HepG2 (cell line): ENCODE data around the gene POLDIP3. TPM values are rescaled to one million over a fixed set of nuclear protein-coding genes. Genes with fewer than 3 reads are reported as not detected.

Source experiments
- ATAC-seq: fragments of 200-7000 bp; cut with Tn5 transposase; 3 replicates; pipeline ENCODE4 v1.9.1; 2020; ENCODE audit warnings: mild to moderate bottlenecking, moderate library complexity
- BruUV-seq: library from RNA; stranded (reverse); fragments of 400-500 nt; replicated peaks from 2 replicates; lab custom pipeline; 2021; lab: Mats Ljungman, UMichigan
- CTCF ChIA-PET: fragments of 300-600 bp; formaldehyde crosslinking; extraction: SDS; loops from one replicate; lab custom pipeline; 2021; ENCODE audit warnings: low total read pairs, inconsistent platforms, low intra/inter-chr PET ratio; lab: Yijun Ruan, JAX
- POLR2A ChIA-PET: fragments of 350-600 bp; sonication (Branson Sonifier 250); formaldehyde crosslinking; loops from one replicate; lab custom pipeline; 2020; ENCODE audit warnings: antibody characterized with exemption, inconsistent platforms; lab: Yijun Ruan, JAX
- DNase-seq: peaks from one replicate; pipeline ENCODE4 v3.0.0-alpha.2; 2015; ENCODE audit warnings: low spot score
- FAIRE-seq: peaks from 3 replicates; lab custom pipeline; 2011; peaks lifted over from hg19 to GRCh38; lab: Jason Lieb, UNC
- H2AFZ ChIP-seq: one replicate; pipeline ENCODE4 v1.6.1; 2011; ENCODE audit warnings: low read length, inconsistent platforms
- H3K27ac ChIP-seq: fragments of 300-600 bp; 3 replicates; pipeline ENCODE4 v1.8.0; 2011; ENCODE audit warnings: mixed run types, mild to moderate bottlenecking, mixed read lengths, low read length, inconsistent platforms; ENCODE audit not compliant: insufficient read depth; ENCODE audit errors: extremely low read length
- H3K27me3 ChIP-seq, 2 experiments: fragments of 200-600 bp in 1 of 2; 2 replicates in 1 of 2; 3 replicates in 1 of 2; pipeline versions ENCODE4 v1.6.0 to v1.8.0; 2011; ENCODE audit warnings: low read length in 2 of 2, mild to moderate bottlenecking in 2 of 2, moderate library complexity in 2 of 2, inconsistent platforms in 1 of 2; ENCODE audit not compliant: insufficient read depth in 2 of 2, control insufficient read depth in 1 of 2
- H3K36me3 ChIP-seq, 2 experiments: fragments of 200-600 bp in 1 of 2; replicated peaks in 1 of 2; 2 replicates in 1 of 2; 3 replicates in 1 of 2; pipeline versions ENCODE4 v1.5.1 to v1.8.0; 2011; ENCODE audit warnings: low read length in 2 of 2, inconsistent platforms in 1 of 2; ENCODE audit not compliant: insufficient read depth in 2 of 2, control insufficient read depth in 1 of 2
- H3K4me1 ChIP-seq: 2 replicates; pipeline ENCODE4 v1.5.1; 2012; ENCODE audit warnings: low read length, inconsistent platforms; ENCODE audit not compliant: insufficient read depth
- H3K4me2 ChIP-seq: 2 replicates; pipeline ENCODE4 v1.6.0; 2011; ENCODE audit warnings: low read depth, low read length, inconsistent platforms
- H3K4me3 ChIP-seq, 3 experiments: fragments of 200-600 bp in 1 of 3; sonication (generic), shearing (Covaris generic) in 1 of 3; replicated peaks in 1 of 3; 2 replicates each; pipeline ENCODE4 v1.5.1; 2011 to 2016; ENCODE audit warnings: low read length in 3 of 3, inconsistent platforms in 2 of 3, low read depth in 2 of 3, mild to moderate bottlenecking in 2 of 3, control low read depth in 1 of 3, mixed read lengths in 1 of 3; ENCODE audit not compliant: insufficient read depth in 1 of 3
- H3K79me2 ChIP-seq: one replicate; pipeline ENCODE4 v1.6.1; 2011; ENCODE audit warnings: low read length, inconsistent platforms; ENCODE audit not compliant: insufficient read depth
- H3K9ac ChIP-seq: 2 replicates; pipeline ENCODE4 v1.6.0; 2011; ENCODE audit warnings: mild to moderate bottlenecking, low read depth, low read length, inconsistent platforms; ENCODE audit not compliant: insufficient read depth
- H3K9me3 ChIP-seq: 2 replicates; pipeline ENCODE4 v1.5.1; 2012; ENCODE audit warnings: mild to moderate bottlenecking, low read length
- H4K20me1 ChIP-seq: 2 replicates; pipeline ENCODE4 v1.6.0; 2011; ENCODE audit warnings: inconsistent platforms, mild to moderate bottlenecking, low read length, moderate library complexity; ENCODE audit not compliant: insufficient read depth
- CAMTA2 ChIP-seq: sonication (generic); formaldehyde crosslinking; IDR thresholded peaks from 2 replicates; pipeline ENCODE4 v1.4.0; 2020; ENCODE audit warnings: mild to moderate bottlenecking, missing genetic modification reagents, borderline replicate concordance
- CBFB ChIP-seq: sonication (generic); formaldehyde crosslinking; IDR thresholded peaks from 2 replicates; pipeline ENCODE4 v1.4.0; 2020; ENCODE audit warnings: missing genetic modification reagents
- ERF ChIP-seq: IDR thresholded peaks from 2 replicates; pipeline ENCODE4 v1.6.1; 2018; ENCODE audit warnings: missing biosample characterization, missing genetic modification reagents
- FOSL2 ChIP-seq: sonication (generic); formaldehyde crosslinking; IDR thresholded peaks from 2 replicates; pipeline ENCODE4 v1.4.0; 2020; ENCODE audit warnings: missing genetic modification reagents
- KDM3A ChIP-seq: IDR thresholded peaks from 2 replicates; pipeline ENCODE4 v1.6.1; 2018; ENCODE audit warnings: low read depth, missing compliant biosample characterization
- KLF11 ChIP-seq: IDR thresholded peaks from 2 replicates; pipeline ENCODE4 v1.6.1; 2016; ENCODE audit warnings: missing compliant biosample characterization
- KLF12 ChIP-seq: sonication (generic); formaldehyde crosslinking; IDR thresholded peaks from 2 replicates; pipeline ENCODE4 v1.4.0; 2020; ENCODE audit warnings: missing genetic modification reagents, borderline replicate concordance
- KLF15 ChIP-seq: sonication (generic); formaldehyde crosslinking; IDR thresholded peaks from 2 replicates; pipeline ENCODE4 v1.8.1; 2023; ENCODE audit warnings: borderline replicate concordance, mild to moderate bottlenecking, inconsistent platforms, missing genetic modification reagents, mixed read lengths
- MED13 ChIP-seq: sonication (generic); formaldehyde crosslinking; IDR thresholded peaks from 2 replicates; pipeline ENCODE4 v1.5.0; 2020; ENCODE audit warnings: missing genetic modification reagents
- MXI1 ChIP-seq: IDR thresholded peaks from 3 replicates; pipeline ENCODE4 v1.6.1; 2012; ENCODE audit warnings: low read depth, low read length, inconsistent platforms, borderline replicate concordance
- SMARCE1 ChIP-seq: fragments of 450-650 bp; IDR thresholded peaks from 2 replicates; pipeline ENCODE4 v1.6.1; 2017; ENCODE audit warnings: borderline replicate concordance
- SRY ChIP-seq: sonication (generic); formaldehyde crosslinking; IDR thresholded peaks from 2 replicates; pipeline ENCODE4 v1.8.0; 2022; ENCODE audit warnings: mild to moderate bottlenecking, missing genetic modification reagents
- SSRP1 ChIP-seq: IDR thresholded peaks from 2 replicates; pipeline ENCODE4 v1.6.1; 2016; ENCODE audit warnings: control low read depth
- TBL1XR1 ChIP-seq: fragments of 150-350 bp; IDR thresholded peaks from 2 replicates; pipeline ENCODE4 v1.6.1; 2014; ENCODE audit warnings: borderline replicate concordance, low read length; ENCODE audit not compliant: partially characterized antibody
- ZNF451 ChIP-seq: sonication (generic); formaldehyde crosslinking; IDR thresholded peaks from 2 replicates; pipeline ENCODE4 v1.5.0; 2020; ENCODE audit warnings: mild to moderate bottlenecking, missing genetic modification reagents
- ZNF552 ChIP-seq: sonication (generic); formaldehyde crosslinking; IDR thresholded peaks from 2 replicates; pipeline ENCODE4 v1.9.0; 2022; ENCODE audit warnings: missing genetic modification reagents, mild to moderate bottlenecking, borderline replicate concordance
- ZNF800 ChIP-seq: sonication (generic); formaldehyde crosslinking; IDR thresholded peaks from 2 replicates; pipeline ENCODE4 v1.4.0; 2020; ENCODE audit warnings: missing genetic modification reagents
- WGBS: methylation state at CpG from one replicate; pipeline ENCODE4 v1.1.6; 2017; ENCODE audit warnings: low lambda C conversion rate; 5-methylcytosine and 5-hydroxymethylcytosine counted together
- in situ Hi-C: cut with HindIII; loops from 2 replicates; pipeline ENCODE4 v1.10.0; 2017; ENCODE audit warnings: low pct_unique_long_range_greater_than_20kb; ENCODE audit not compliant: extremely low pct_ligation_motif_present
- intact Hi-C: fragments of 100-400 bp; cut with micrococcal nuclease; formaldehyde crosslinking; loops from one replicate; pipeline ENCODE4 v1.10.0; 2022; ENCODE audit not compliant: unreplicated experiment
- polyA plus RNA-seq, 8 experiments: library from polyadenylated mRNA; depleted of rRNA in 3 of 8; stranded (reverse) in 7 of 8; unstranded in 1 of 8; fragments of >200 nt; fragmentation: Illumina TruSeq in 4 of 8; extraction: Trizol in 4 of 8; gene quantifications; 2 replicates each; pipeline versions ENCODE4 v1.2.1 to v1.2.3, GENCODE V29; 2011 to 2016; ENCODE audit warnings: low read depth in 4 of 8, missing spikeins in 1 of 8, mixed read lengths in 1 of 8; ENCODE audit not compliant: insufficient read depth in 1 of 8
- total RNA-seq, 5 experiments: library from RNA; depleted of rRNA; stranded (reverse); fragments of >200 nt; fragmentation: Illumina TruSeq; extraction: Trizol; gene quantifications; 2 replicates each; pipeline ENCODE4 v1.2.3, GENCODE V29; 2016; ENCODE audit warnings: low read depth in 1 of 5
- TF ChIP-seq, protein P1 (sequence below): sonication (generic); formaldehyde crosslinking; IDR thresholded peaks from 2 replicates; pipeline ENCODE4 v1.4.0; 2020; ENCODE audit warnings: mild to moderate bottlenecking, missing genetic modification reagents
- TF ChIP-seq, protein P2 (sequence below): sonication (generic); formaldehyde crosslinking; IDR thresholded peaks from 2 replicates; pipeline ENCODE4 v1.8.0; 2022; ENCODE audit warnings: mild to moderate bottlenecking, missing genetic modification reagents, borderline replicate concordance

POLDIP3 gene
- total and polyA plus RNA-seq, 2 of the 13 experiments (the other 11 are each of a cell fraction or from before 2014, with no cell fraction given) = 45.8 to 47.4 TPM

DNA sequence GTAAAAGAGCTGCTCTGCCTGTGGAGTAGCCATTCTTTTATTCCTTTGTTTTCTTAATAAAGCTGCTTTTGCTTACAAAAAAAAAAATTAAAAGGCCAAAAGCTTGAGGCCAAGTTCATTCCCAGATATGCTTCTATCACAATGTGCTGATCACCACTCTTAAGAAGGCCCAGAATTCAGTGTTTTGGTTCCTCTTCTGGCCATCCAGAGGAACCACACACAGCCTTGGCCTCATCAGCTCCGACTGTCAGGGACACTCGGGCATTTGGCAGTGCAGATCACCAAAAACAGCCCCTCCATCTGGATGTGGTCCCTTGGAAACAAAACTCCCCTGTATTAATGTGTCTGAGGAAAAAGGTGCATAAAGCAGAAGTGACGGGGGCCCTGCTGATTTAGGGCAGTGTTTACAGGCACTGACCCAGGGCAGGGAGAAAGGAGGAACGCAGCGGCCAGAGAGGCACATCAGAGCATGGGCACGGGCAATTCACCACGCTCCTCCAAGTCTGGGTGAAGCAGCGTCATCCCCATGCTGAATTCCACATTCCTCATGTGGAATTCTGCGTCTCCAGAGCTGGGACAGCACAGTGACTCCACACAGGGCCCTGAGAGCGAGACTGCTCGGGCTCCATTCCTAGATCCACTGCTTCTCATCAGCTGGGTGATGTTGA lies 17.7 kb downstream of the POLDIP3 start (continued):
- TF ChIP-seq MED13 (CRISPR knock-in tag) (no peak), ZNF451 (CRISPR knock-in tag) (no peak), KDM3A (no peak), CAMTA2 (no peak), SSRP1 (CRISPR knock-in tag) (no peak)
- TF ChIP-seq, all 625 proteins: peak for 0

DNA sequence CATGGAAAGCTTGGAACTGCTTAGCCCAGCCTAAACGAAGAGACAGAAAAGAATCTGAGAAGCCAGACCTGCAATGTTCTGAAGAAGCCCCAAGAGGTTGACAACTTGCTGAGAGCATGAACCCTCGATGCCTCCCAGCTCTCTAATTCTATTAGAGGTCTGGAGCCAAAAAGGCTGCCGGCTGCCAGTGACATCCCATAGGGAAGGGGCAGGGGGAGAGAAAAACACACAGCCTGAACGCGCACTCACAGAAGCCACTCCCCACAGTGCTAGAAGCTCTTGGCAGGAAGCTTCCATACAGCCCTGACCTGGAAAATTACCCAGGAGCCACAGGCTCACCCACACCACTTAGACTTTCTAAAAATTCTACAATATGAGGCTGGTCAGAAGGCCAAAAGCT lies 18.3 kb downstream of the POLDIP3 start:
- POLR2A ChIA-PET = no interaction called here
- H3K9me3 ChIP-seq = no peaks in the 10 kb centered on the region
- ATAC-seq = no peak
- peaks cover 9% of the 10 kb centered on the region for H3K79me2 ChIP-seq
- intact Hi-C loops (no loop called here), in situ Hi-C loops (no loop called here)
- H3K9ac ChIP-seq = no peak overlapping the region
- no peaks in the 10 kb centered on the region for H4K20me1 ChIP-seq
- no peak overlapping the region for H3K4me3 ChIP-seq
- H3K4me1 ChIP-seq = peaks cover 7% of the 10 kb centered on the region
- H2AFZ ChIP-seq = no peak overlapping the region
- H3K27ac ChIP-seq = no peak overlapping the region
- CTCF ChIA-PET = no interaction called here
- FAIRE-seq = no peak
- no peak for DNase-seq
- BruUV-seq = no TSS peak
- 100% methylated on average over 5 of the region's 5 CpGs for WGBS
- H3K4me2 ChIP-seq = no peak overlapping the region
- H3K36me3 ChIP-seq = peaks cover 56 to 90% of the 10 kb centered on the region in 2 experiments
- no peaks in the 10 kb centered on the region for H3K27me3 ChIP-seq
- TF ChIP-seq, protein P1, sequence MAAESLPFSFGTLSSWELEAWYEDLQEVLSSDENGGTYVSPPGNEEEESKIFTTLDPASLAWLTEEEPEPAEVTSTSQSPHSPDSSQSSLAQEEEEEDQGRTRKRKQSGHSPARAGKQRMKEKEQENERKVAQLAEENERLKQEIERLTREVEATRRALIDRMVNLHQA (CRISPR knock-in tag) = no peak
- TF ChIP-seq, protein P2, sequence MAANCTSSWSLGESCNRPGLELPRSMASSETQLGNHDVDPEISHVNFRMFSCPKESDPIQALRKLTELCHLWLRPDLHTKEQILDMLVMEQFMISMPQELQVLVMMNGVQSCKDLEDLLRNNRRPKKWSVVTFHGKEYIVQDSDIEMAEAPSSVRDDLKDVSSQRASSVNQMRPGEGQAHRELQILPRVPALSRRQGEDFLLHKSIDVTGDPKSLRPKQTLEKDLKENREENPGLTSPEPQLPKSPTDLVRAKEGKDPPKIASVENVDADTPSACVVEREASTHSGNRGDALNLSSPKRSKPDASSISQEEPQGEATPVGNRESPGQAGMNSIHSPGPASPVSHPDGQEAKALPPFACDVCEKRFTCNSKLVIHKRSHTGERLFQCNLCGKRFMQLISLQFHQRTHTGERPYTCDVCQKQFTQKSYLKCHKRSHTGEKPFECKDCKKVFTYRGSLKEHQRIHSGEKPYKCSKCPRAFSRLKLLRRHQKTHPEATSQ (CRISPR knock-in tag) = no peak
- TF ChIP-seq ZNF552 (CRISPR knock-in tag) = no peak
- TF ChIP-seq ZNF800 (CRISPR knock-in tag) = no peak
- TF ChIP-seq MXI1 = no peak
- TF ChIP-seq ERF (CRISPR knock-in tag) = no peak
- TF ChIP-seq FOSL2 (CRISPR knock-in tag) = no peak
- no peak for TF ChIP-seq CBFB (CRISPR knock-in tag)
- TF ChIP-seq TBL1XR1 = no peak
- no peak for TF ChIP-seq KLF11 (CRISPR knock-in tag)
- no peak for TF ChIP-seq KLF12 (CRISPR knock-in tag)
- TF ChIP-seq SMARCE1 = no peak
- no peak for TF ChIP-seq SRY
- TF ChIP-seq KLF15 (CRISPR knock-in tag) = no peak
